ENCODE measurements around the gene KAT5.

GRCh38 chr11:65722261-65722660 lies 10.2 kb downstream of the KAT5 start:
- no peak for TF ChIP-seq POLR2A (IDR thresholded peaks at IDR 0.05)
- TF ChIP-seq CTCF (IDR thresholded peaks at IDR 0.05): no peak
